GM12891 (cell line): ENCODE data around the gene PTGDR.
A peak's percentile ranks its signal among the peaks of the same experiment; 100 is the strongest.

Source experiments
- DNase-seq: peaks from one replicate; pipeline ENCODE4 v3.0.0; 2011; ENCODE audit warnings: low spot score; ENCODE audit not compliant: insufficient read length
- FAIRE-seq: peaks from 2 replicates; lab custom pipeline; 2011; peaks lifted over from hg19 to GRCh38; lab: Jason Lieb, UNC
- PAX5 ChIP-seq: IDR thresholded peaks from 2 replicates; pipeline ENCODE4 v1.6.1; 2011; ENCODE audit warnings: low read length, moderate library complexity, mild to moderate bottlenecking; ENCODE audit not compliant: insufficient read depth, severe bottlenecking
- POLR2A ChIP-seq: IDR thresholded peaks from 2 replicates; pipeline ENCODE4 v1.6.1; 2011; ENCODE audit warnings: low read depth, low read length, control low read depth
- POLR2AphosphoS5 ChIP-seq: IDR thresholded peaks from 2 replicates; pipeline ENCODE4 v1.6.1; 2011; ENCODE audit warnings: low read depth, low read length, control low read depth
- POU2F2 ChIP-seq: IDR thresholded peaks from 2 replicates; pipeline ENCODE4 v1.6.1; 2011; ENCODE audit warnings: low read depth, mild to moderate bottlenecking, control low read depth, low read length, moderate library complexity
- SPI1 ChIP-seq: IDR thresholded peaks from 2 replicates; pipeline ENCODE4 v1.6.1; 2011; ENCODE audit warnings: low read depth, low read length, control low read depth
- TAF1 ChIP-seq: IDR thresholded peaks from 2 replicates; pipeline ENCODE4 v1.6.1; 2011; ENCODE audit warnings: low read depth, low read length, control low read depth

Gene PTGDR

GRCh38 chr14:52307376-52307775, 39.9 kb downstream of the PTGDR start:
- no peak for DNase-seq
- TF ChIP-seq SPI1 (no peak), POU2F2 (no peak), POLR2AphosphoS5 (no peak), PAX5 (no peak), TAF1 (no peak), POLR2A (no peak)
- FAIRE-seq: no peak

- DNase-seq (no peak), FAIRE-seq (no peak)
- TF ChIP-seq POLR2AphosphoS5: no peak
- TF ChIP-seq POU2F2: no peak
- TF ChIP-seq TAF1: no peak
- TF ChIP-seq POLR2A: no peak
Observed at GRCh38 chr14:52307905-52308304, 40.4 kb downstream of the PTGDR start.

GRCh38 chr14:52310541-52310940, 43.0 kb downstream of the PTGDR start:
- FAIRE-seq (no peak), DNase-seq (no peak)
- TF ChIP-seq POU2F2 (no peak), PAX5 (no peak), POLR2AphosphoS5 (no peak)

GRCh38 chr14:52312931-52313355, 45.4 kb downstream of the PTGDR start:
- no peak for FAIRE-seq
- TF ChIP-seq POLR2A (no peak), POU2F2 (no peak), SPI1 (no peak), TAF1 (no peak), POLR2AphosphoS5 (no peak), PAX5 (no peak)
- no peak for DNase-seq

GRCh38 chr14:52313462-52313861, 46.0 kb downstream of the PTGDR start:
- TF ChIP-seq SPI1 (no peak), PAX5 (no peak)
- DNase-seq: no peak
- no peak for FAIRE-seq

GRCh38 chr14:52313903-52314594, 46.6 kb downstream of the PTGDR start, which contains the start of gene PTGER2:
Gene PTGER2 (plus strand): TSS chr14:52314312. CDS start chr14:52314549, 237 bp downstream.
- no peak for TF ChIP-seq POLR2AphosphoS5
- no peak for TF ChIP-seq TAF1
- no peak for TF ChIP-seq SPI1
- no peak for TF ChIP-seq PAX5
- TF ChIP-seq POLR2A: no peak
- no peak for TF ChIP-seq POU2F2
- FAIRE-seq: no peak

GRCh38 chr14:52314595-52315354, 47.3 kb downstream of the PTGDR start:
- peak; percentile 90 for FAIRE-seq
- peak; percentile 40 for DNase-seq
- TF ChIP-seq PAX5 (no peak), POLR2A (no peak), POLR2AphosphoS5 (no peak), TAF1 (no peak), SPI1 (no peak), POU2F2 (no peak)

More at GRCh38 chr14:52313903-52314594, 46.6 kb downstream of the PTGDR start, which contains the start of gene PTGER2:
- peak; percentile 31 for DNase-seq

- FAIRE-seq (no peak), DNase-seq (no peak)
- TF ChIP-seq SPI1 (peak; percentile 17; the same call in 1 of the 2 replicates), TAF1 (no peak), POLR2AphosphoS5 (no peak), POU2F2 (no peak)
Observed at GRCh38 chr14:52315355-52315718, 47.8 kb downstream of the PTGDR start.

GRCh38 chr14:52318062-52318461, 50.6 kb downstream of the PTGDR start:
- no peak for FAIRE-seq
- DNase-seq: no peak
- no peak for TF ChIP-seq SPI1
